ENCODE data around the gene BLVRB.
"Not testable (repeated sequence)": the region's sequence is repeated elsewhere in the genome, so short reads cannot be mapped to it uniquely, and the experiment has no call there.

BLVRB gene

DNA sequence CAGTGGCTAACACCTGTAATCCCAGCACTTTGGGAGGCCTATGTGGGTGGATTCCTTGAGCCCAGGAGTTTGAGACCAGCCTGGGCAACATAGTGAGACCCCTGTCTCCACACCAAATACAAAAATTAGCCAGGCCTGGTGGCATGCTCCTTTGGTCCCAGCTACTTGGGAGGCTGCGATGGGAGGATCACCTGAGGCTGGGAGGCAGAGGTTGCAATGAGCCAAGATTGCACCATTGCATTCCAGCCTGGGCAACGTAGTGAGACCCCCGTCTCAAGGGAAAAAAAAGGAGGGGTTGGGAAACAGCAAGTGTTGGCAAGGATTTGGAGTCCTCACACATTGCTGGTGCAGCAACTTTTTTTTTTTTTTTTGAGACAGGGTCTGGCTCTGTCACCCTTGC, 20.5 kb upstream of the BLVRB start:
- DNase-seq (ENCODE audit: low spot score): no peak

DNA sequence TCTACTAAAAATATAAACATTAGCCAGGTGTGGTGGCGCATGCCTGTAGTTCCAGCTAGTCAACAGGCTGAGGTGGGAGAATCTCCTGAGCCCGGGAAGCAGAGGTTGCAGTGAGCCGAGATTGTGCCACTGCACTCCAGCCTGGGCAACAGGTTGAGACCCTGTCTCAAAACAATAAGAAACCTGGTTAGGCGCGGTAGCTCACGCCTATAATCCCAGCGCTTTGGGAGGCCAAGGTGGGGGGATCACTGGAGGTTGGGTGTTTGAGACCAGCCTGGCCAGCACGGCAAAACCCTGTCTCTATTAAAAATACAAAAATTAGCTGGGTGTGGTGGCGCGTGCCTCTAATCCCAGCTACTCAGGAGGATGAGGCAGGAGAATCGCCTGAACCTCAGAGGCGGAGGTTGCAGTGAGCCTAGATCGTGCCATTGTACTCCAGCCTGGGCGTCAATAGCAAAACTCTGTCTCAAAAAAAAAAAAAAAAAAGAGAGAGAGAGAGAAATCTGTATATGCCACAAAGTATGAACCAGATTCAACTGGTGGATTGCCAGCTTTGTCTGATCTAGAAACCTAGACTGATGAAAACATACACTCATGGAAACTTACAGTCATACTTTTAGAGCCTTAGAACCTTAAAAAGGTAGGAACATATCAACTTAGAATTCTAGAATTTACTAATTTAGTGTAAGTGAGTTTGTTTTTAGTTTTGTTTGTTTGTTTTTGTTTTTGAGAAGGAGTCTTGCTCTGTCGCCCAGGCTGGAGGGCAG, 10.5 kb upstream of the BLVRB start:
- not testable (repeated sequence) for DNase-seq (ENCODE audit: low spot score)

DNA sequence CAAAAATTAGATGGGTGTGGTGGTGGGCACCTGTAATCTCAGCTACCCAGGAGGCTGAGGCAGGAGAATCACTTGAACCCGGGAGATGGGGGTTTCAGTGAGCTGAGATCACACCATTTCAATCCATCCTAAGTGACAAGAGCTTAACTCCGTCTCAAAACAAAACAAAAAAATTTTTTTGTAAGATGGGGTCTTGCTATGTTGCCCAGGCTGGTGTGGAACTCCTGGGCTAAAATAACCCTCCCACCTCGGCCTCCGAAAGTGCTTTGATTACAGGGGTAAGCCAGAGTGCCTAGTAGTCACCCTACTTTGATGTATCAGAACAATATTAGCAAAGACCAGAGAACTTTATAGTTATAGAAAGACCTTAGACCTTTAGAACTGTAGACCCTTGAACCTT, 9.2 kb upstream of the BLVRB start:
- no peak for DNase-seq (ENCODE audit: low spot score)

DNA sequence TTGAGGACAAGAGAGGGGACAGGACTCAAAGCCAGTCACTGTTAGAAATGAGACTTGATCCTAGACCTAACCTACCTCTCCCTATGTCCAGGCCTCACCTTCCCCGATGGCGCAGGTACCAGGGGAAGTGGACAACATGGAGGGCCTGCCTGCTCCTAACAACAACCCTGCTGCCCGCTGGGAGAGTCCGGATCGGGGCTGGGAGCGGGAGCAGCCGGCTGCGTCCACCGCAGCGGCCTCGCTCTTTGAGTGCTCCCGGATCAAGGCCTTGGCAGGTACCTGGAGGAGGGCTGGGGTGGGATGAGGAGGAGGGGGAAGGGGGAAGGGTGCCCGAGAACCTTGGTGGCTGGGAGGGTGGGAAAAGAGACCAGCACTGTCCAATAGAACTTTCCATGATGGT, 7.0 kb upstream of the BLVRB start:
- no peak for DNase-seq (ENCODE audit: low spot score)

GRCh38 chr19:40471111-40471510, 5.6 kb upstream of the BLVRB start:
- no peak for DNase-seq (ENCODE audit: low spot score)

- no peak for DNase-seq (ENCODE audit: low spot score)
Observed at GRCh38 chr19:40469011-40469410, 3.5 kb upstream of the BLVRB start.

DNA sequence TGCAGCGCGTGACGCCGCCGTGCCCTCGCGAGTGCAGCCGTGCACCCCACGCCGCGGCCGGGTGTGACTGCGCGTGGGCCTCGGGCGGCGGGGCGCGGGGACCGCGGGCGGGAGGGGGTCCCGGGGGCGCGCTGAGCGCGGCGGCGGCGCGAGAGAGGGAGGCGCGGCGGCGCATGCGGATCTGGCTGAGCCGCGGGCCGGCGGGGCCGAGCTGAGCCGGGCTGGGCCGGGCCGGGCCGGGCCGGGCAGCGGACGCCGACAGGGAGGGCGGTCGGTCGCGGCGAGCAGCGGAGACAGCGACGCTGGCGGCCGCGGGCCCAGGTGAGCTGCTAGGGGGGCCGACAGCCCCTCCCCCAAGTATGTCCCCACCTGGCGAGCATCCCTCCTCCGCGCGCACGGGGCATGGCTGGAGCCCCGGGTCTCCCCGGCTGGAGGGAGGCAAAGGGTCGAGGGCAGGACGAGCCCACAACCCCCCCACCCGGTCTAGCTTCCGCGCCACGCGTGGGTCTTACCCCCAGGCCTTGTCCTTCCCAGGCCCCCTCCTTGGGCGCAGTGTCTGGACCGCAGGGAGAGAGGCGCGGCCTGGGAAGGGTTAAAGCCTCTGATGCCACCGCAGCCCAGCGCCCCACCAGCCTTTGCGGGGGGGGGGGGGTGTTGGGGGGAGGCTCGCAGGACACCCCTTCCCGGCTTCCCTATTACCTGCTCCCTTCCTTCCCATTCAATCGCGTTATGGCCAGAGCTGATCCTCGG, 1.6 kb upstream of the BLVRB start, which contains the start of gene SPTBN4:
Gene SPTBN4 (plus strand): TSS at position 17 of the 750 bp plus-strand sequence. CDS start 5,621 bp downstream, outside the sequence.
- DNase-seq (ENCODE audit: low spot score): peak; percentile 70

DNA sequence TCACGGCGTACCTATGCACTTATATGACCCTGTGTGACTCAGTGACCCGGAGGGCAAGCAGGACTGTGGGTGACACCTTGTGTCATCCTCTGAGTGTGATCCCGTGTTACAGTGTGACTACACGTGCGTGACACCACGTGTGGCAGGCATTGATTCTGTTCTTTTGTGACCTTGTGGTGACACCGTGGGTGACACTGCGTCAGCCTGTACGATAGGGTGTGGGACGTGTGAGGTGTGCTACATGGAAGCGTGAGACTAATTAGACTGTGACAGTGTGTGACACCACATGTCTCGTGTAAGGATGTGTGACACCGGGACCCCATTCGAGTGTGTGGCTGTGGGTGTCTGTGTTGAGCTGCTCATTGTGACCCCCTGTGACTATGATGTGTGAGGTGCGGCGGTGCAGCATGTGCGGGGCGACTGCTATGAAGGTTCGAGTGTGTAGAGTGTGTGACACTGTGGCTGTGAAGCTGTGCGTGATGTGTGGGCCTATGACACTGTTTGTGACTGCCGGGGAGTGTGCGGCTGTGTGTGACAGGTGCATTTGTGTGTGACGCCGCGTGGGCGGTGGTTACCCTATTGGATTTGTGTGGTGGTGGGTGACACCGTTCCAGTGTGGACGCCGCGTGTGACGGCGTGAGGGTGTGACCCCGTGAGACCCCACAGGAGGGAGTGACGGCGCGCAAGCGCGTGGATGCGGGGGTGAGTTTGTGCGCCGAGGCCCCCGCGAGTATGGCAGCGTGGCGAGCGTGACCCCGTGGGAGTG, 857 bp upstream of the BLVRB start:
- peak; percentile 27 for DNase-seq (ENCODE audit: low spot score)

- DNase-seq (ENCODE audit: low spot score): no peak
Observed at GRCh38 chr19:40465025-40465556, 454 bp downstream of the BLVRB start.

- DNase-seq (ENCODE audit: low spot score): peak; percentile 74
Observed at GRCh38 chr19:40464059-40465024, 1.2 kb downstream of the BLVRB start.

- DNase-seq (ENCODE audit: low spot score): not testable (repeated sequence)
Observed at GRCh38 chr19:40463587-40464037, 1.9 kb downstream of the BLVRB start.

GRCh38 chr19:40461669-40462221, 3.8 kb downstream of the BLVRB start:
- DNase-seq (ENCODE audit: low spot score): no peak

DNA sequence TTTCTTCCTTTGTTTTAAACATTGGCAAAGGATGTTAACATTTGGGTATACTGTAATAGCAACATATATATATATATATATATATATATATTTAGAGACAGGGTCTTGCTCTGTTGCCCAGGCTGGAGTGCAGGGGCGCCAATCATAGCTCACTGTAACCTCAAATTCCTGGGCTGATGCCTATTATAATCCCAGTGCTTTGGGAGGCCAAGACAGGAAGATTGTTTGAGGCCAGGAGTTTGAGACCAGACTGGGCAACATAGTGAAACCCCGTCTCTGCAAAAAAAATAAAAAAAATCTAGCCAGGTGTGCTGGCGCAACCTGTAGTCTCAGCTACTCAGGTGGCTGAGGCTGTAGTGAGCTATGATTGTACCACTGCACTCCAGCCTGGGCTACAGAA, 5.4 kb downstream of the BLVRB start:
- DNase-seq (ENCODE audit: low spot score): no peak

- DNase-seq (ENCODE audit: low spot score): no peak
Observed at GRCh38 chr19:40458597-40458974, 7.0 kb downstream of the BLVRB start.

DNA sequence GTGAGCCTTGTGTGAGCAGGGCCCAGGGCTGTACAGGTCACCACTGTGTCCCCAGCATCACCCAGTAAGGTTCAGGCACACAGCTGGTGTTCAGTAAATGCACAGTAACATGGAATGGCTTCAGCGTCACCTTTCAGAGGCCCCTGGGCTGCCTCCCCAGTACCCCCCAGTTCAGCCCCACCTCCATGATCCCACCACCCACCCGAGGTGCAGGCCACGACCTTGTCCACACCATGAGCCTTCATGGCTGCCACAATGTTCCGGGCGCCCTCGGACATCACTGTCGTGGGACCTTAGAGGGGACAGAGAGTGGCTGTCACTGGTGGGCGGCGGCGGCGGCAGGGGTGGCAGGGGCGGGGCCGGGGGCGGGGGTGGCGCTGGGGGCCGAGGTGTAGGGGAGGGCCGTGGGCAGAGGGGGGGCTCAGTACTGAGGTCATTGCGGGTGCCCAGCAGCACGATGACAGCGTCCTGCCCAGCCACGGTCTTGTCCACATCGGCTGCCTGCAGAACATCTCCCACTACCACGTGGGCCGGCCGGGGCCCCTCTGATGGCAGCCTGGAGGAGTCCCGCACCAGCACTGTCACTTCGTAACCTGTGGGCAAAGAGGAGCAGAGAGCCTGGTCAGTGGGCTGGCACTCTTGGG, 7.5 kb downstream of the BLVRB start:
- DNase-seq (ENCODE audit: low spot score): no peak

DNA sequence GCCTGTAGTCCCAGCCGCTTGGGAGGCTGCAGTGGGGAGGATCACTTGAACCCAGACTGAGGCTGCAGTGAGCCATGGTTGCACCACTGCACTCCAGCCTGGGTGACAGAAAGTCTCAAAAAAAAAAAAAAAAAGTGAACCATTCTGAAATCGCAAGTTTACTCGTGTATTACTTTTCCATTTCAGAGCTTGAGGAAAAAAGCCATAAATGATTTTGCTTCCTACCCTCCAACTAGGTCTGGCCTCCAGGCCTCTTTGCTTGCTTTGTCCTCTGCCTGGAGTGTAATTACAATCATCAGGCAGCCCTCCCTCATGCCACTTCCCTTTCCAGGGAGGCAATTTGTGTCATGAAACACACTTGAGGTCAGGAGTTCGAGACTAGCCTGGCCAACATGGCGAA, 8.5 kb downstream of the BLVRB start:
- no peak for DNase-seq (ENCODE audit: low spot score)

GRCh38 chr19:40453943-40454342, 11.6 kb downstream of the BLVRB start:
- DNase-seq (ENCODE audit: low spot score): not testable (repeated sequence)

DNA sequence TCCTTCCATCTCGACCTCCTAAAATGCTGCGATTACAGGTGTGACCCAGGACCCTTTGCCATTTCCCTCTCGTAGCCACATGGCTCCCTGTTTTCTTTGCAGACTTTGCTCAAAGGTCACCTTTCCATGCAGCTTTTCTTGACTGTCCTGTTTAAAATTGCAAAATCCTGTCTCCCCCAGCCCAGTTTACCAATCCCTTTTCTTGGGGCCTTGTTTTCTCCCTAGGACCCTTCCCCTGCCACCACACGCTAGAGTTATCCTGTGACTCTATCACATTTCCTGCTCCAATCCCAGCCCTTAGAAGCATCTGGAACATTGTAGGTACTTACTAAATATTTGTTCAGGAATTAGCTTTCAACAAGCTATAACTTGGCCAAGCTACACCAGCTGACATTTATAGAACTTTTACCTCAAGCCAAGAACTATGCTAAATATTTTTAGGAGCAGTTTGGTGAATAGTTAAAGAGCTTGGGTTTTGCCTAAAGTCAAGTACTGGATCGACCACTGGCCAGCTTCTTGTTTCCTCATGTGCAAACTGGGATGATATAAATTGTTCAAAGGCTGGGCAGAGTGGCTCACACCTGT, 12.3 kb downstream of the BLVRB start:
- DNase-seq (ENCODE audit: low spot score): no peak

- no peak for DNase-seq (ENCODE audit: low spot score)
Observed at GRCh38 chr19:40452016-40452415, 13.5 kb downstream of the BLVRB start.

GRCh38 chr19:40450664-40451063, 14.9 kb downstream of the BLVRB start:
- DNase-seq (ENCODE audit: low spot score): no peak

Measured in D341Med (cell line).